ENCODE measurements around the gene PTGS2.

GRCh38 chr1:186717286-186717685 is 37.1 kb upstream of the PTGS2 start:
- TF ChIP-seq, protein P1, sequence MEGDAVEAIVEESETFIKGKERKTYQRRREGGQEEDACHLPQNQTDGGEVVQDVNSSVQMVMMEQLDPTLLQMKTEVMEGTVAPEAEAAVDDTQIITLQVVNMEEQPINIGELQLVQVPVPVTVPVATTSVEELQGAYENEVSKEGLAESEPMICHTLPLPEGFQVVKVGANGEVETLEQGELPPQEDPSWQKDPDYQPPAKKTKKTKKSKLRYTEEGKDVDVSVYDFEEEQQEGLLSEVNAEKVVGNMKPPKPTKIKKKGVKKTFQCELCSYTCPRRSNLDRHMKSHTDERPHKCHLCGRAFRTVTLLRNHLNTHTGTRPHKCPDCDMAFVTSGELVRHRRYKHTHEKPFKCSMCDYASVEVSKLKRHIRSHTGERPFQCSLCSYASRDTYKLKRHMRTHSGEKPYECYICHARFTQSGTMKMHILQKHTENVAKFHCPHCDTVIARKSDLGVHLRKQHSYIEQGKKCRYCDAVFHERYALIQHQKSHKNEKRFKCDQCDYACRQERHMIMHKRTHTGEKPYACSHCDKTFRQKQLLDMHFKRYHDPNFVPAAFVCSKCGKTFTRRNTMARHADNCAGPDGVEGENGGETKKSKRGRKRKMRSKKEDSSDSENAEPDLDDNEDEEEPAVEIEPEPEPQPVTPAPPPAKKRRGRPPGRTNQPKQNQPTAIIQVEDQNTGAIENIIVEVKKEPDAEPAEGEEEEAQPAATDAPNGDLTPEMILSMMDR (IDR thresholded peaks at IDR 0.05): no peak
- no peak for TF ChIP-seq POLR2A (IDR thresholded peaks at IDR 0.05)

All from tibial nerve (tissue), 3 donors.